RWPE1 (cell line): ENCODE data around the gene LRRC10B.
"Not testable (repeated sequence)": the region's sequence is repeated elsewhere in the genome, so short reads cannot be mapped to it uniquely, and the experiment has no call there.

Experiments used
- CTCF ChIA-PET: fragments of 350-600 bp; sonication (Branson Sonifier 250); formaldehyde crosslinking; extraction: SDS; loops from one replicate; lab custom pipeline; 2021; lab: Yijun Ruan, JAX
- POLR2A ChIA-PET: fragments of 400-600 bp; formaldehyde crosslinking; extraction: SDS; loops from one replicate; lab custom pipeline; 2020; ENCODE audit warnings: antibody characterized with exemption; ENCODE audit not compliant: low non-redundant PET; lab: Yijun Ruan, JAX
- DNase-seq: peaks from one replicate; pipeline ENCODE4 v3.0.0; 2012; ENCODE audit warnings: low spot score
- H3K27ac ChIP-seq: fragments of 450-650 bp; 2 replicates; pipeline ENCODE4 v1.5.1; 2017
- TF ChIP-seq, protein P1 (sequence below): fragments of 450-650 bp; conservative IDR thresholded peaks from 2 replicates; pipeline ENCODE4 v1.5.1; 2017; ENCODE audit warnings: low read depth, mild to moderate bottlenecking

LRRC10B gene

DNA sequence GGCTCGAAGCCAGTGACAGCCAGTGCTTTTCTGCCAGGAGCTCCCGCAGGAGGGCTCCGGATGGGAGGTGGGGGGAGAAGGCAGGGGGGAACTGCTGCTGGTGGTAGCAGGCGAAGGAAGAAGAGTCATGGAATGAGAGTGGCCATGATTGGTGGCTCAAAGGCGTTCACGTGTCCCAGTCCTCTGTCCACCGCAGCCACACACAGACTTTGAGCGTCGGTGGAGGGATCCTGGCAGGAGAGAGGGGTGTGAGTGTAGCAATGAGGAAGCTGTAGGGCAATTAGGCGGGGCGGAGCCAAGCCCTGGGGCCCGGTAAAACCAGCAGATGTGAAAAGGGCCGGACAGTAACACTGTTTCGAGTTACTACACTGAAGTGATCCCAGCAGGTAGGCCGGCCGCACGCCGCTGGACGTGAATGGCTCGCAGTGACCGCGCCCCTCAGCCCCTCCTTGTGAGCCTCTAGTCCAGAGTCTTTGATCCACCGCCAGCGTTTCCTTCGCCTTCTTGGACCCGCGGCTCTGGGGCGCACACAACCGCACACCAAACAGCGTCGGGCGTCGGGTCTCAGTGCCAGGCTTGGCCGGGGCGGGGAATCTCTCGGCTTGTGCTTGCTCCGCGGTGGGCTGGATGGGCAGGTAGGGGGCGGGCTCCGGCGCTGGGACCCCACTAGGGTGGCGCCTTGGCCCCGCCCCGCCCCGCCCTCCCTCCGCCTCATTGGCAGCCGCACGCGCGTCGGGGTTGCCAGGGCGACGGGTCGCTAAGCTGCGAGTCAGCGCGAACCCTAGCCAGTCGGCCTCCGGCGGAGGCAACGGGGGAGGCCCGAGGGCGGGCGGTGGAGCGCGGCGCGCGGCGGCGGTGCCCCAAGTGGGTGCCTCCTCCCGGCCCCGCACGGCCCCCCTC lies at the start of gene LRRC10B:
TSS of gene LRRC10B (plus strand) at position 788 of the 900 bp plus-strand sequence. CDS start 250 bp downstream, outside the sequence.
- no peak within 1 kb of the TSS for H3K27ac ChIP-seq
- no peak for DNase-seq
- CTCF ChIA-PET = interaction anchor here (0.6 to 2.8 kb wide), 8 partner anchors 9 to 224 kb away, joined by 3 to 20 read pairs (median 4); no protein-coding TSS in a partner anchor
- POLR2A ChIA-PET = interaction anchor here (0.6 kb wide), 1 partner anchor 14 kb away, joined by 6 read pairs; no protein-coding TSS in a partner anchor
- TF ChIP-seq, protein P1, sequence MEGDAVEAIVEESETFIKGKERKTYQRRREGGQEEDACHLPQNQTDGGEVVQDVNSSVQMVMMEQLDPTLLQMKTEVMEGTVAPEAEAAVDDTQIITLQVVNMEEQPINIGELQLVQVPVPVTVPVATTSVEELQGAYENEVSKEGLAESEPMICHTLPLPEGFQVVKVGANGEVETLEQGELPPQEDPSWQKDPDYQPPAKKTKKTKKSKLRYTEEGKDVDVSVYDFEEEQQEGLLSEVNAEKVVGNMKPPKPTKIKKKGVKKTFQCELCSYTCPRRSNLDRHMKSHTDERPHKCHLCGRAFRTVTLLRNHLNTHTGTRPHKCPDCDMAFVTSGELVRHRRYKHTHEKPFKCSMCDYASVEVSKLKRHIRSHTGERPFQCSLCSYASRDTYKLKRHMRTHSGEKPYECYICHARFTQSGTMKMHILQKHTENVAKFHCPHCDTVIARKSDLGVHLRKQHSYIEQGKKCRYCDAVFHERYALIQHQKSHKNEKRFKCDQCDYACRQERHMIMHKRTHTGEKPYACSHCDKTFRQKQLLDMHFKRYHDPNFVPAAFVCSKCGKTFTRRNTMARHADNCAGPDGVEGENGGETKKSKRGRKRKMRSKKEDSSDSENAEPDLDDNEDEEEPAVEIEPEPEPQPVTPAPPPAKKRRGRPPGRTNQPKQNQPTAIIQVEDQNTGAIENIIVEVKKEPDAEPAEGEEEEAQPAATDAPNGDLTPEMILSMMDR = no peak

DNA sequence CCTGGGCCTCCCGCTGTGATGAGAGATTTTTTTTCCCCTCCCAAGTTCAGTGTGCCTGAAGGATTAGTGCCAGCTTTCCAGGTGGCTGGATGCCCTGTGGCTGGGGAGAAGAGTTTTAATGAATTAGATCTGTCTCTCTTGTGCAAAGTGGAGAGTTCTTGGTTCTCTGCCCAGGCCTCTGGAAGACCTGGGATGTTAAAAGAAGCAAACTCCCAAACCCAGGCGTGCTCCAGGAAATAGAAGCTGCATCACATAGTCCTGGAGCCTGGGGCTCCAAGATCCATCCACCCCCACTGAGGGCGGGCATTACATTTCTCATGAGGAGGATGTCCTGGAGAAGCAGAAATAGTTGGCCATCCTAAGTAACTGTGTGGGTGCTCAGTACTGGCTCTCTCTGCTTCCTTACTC lies 48.1 kb upstream of the LRRC10B start:
- peak overlapping the region; percentile 19 for H3K27ac ChIP-seq

DNA sequence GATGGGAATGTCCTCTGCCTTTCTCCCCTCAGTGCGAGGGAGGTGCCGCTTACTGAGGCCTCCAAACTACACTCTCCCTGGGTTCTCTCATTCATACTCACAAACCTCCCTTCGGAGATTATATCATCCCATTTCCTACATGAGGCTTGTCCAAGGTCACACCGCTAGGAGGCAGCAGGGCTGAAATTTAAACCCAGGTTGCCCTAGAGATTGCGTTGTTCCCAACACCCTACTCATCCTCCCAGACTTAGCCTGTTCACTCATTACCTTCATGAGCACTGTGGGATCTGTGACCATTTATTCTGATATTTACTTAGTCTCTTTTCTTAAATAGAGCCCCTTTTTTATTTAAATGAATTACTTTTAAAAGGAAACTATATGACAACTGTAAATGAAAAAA lies 47.6 kb upstream of the LRRC10B start:
- ChIA-PET POLR2A (no interaction called here), CTCF (interaction anchor here (1.0 kb wide), 1 partner anchor 15 kb away, joined by 3 read pairs; no protein-coding TSS in a partner anchor)
- no peak for DNase-seq
- TF ChIP-seq, protein P1 = no peak
- no peak overlapping the region; the same call in 1 of the 2 replicates for H3K27ac ChIP-seq

More for the DNA sequence above, 48.1 kb upstream of the LRRC10B start:
- TF ChIP-seq, protein P1 = no peak
- DNase-seq = no peak
- POLR2A ChIA-PET = no interaction called here
- CTCF ChIA-PET = no interaction called here

DNA sequence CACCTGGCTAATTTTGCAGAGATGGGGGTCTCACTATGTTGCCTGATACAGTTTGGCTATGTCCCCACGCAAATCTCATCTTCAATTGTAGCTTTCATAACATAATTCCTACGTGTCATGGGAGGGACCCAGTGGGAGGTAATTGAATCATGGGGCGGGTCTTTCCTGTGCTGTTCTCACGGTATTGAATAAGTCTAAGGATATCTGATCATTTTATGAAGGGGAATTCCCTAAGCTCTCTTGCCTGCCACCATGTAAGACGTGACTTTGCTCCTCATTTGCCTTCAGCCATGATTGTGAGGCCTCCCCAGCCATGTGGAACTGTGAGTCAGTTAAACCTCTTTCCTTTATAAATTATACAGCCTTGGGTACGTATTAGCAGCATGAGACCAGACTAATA lies 40.9 kb upstream of the LRRC10B start:
- CTCF ChIA-PET, DNase-seq, POLR2A ChIA-PET, H3K27ac ChIP-seq: not testable (repeated sequence)

DNA sequence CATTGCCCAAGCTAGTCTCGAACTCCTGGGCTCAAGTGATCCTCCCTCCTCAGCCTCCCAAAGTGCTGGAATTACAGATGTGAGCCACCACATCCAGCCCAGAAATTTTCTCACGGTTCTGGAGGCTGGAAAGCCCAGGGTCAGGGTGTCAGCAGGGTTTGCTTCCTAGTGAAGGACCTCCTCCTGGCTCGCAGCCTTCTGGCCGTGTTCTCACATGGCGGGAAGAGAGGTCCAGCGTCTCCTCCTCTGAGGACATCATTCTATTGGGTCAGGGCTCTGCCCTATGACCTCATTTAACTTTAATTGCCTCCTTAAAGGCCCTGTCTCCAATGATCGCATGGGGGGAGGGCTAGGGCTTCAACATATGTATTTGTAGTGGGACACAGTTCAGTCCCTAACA lies 40.5 kb upstream of the LRRC10B start:
- no peak for DNase-seq
- ChIA-PET CTCF (no interaction called here), POLR2A (no interaction called here)
- TF ChIP-seq, protein P1 = no peak
- no peak overlapping the region for H3K27ac ChIP-seq

DNA sequence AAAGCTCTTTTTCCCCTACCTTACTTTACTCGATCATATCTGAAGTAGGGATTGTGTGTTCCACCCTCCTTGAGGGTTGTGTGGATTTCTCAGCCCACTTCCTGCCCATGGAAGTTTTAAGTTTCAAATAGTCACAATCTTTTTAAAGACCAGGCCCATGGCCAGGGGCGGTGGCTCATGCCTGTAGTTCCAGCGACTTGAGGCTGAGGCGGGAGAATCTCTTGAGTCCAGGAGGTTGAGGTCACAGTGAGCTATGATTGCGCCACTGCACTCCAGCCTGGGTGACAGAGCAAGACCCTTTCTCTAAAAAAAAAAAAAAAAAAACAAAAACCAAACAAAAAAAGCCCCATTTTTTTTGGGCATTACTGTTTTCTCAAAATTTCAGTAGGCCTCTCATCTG lies 36.3 kb upstream of the LRRC10B start:
- POLR2A ChIA-PET = no interaction called here
- CTCF ChIA-PET = interaction anchor here (0.6 to 0.7 kb wide), 3 partner anchors 53 to 319 kb away, joined by 3 to 7 read pairs (median 5); no protein-coding TSS in a partner anchor
- TF ChIP-seq, protein P1 = no peak
- no peak for DNase-seq
- no peak overlapping the region for H3K27ac ChIP-seq
